Hepatic stellate cell (primary cell): ENCODE measurements around the gene SELENOW.
A peak's percentile ranks its signal among the peaks of the same experiment; 100 is the strongest.
"Not testable (repeated sequence)": the region's sequence is repeated elsewhere in the genome, so short reads cannot be mapped to it uniquely, and the experiment has no call there.

Source experiments
- DNase-seq: peaks from one replicate; pipeline ENCODE4 v3.0.0; 2011; ENCODE audit warnings: low spot score

Gene SELENOW

GRCh38 chr19:47786566-47786965 lies 8.1 kb downstream of the SELENOW start:
- DNase-seq, result no peak

- DNase-seq, result not testable (repeated sequence)
Observed at GRCh38 chr19:47787307-47787706, 8.8 kb downstream of the SELENOW start.

DNA sequence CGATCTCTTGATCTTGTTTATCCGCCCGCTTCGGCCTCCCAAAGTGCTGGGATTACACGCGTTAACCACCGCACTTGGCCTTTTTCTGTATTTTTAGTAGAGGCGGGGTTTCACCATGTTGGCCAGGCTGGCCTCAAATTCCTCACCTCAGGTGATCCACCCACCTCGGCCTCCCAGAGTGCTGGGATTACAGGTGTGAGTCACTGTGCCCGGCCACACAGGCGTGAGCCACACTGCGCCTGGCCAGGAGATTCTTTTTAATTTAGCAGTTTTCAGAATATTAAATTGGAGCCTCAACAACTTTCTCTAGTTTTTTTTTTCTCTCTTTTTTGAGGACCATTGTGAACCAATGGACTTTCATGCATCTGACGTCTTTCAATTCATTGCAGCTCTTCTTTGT lies 11.3 kb downstream of the SELENOW start:
- not testable (repeated sequence) for DNase-seq

DNA sequence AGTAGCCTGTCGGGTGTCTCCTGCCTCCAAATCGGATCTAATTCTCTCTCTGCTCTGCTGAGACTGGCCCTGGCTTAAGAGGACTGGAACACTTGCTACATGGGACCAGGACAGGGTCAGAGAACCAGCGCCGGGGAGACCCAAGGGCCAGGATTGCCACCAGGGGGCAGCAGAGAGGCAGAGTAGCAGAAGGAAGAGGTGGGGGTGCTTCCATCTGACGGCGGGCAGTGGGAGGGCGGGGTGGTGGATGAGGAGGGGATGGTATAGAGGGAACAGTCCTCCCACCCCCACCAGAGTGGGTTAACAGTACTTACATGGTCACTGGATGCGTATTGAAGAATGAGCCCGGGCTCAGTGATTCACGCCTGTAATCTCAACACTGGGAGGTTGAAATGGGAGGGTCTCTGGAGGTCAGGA lies 11.9 kb downstream of the SELENOW start:
- peak; percentile 75 for DNase-seq

- DNase-seq, result no peak
Observed at GRCh38 chr19:47792616-47793015, 14.1 kb downstream of the SELENOW start.

- no peak for DNase-seq
Observed at GRCh38 chr19:47794526-47794925, 16.0 kb downstream of the SELENOW start.

- no peak for DNase-seq
Observed at GRCh38 chr19:47796785-47797184, 18.3 kb downstream of the SELENOW start.

DNA sequence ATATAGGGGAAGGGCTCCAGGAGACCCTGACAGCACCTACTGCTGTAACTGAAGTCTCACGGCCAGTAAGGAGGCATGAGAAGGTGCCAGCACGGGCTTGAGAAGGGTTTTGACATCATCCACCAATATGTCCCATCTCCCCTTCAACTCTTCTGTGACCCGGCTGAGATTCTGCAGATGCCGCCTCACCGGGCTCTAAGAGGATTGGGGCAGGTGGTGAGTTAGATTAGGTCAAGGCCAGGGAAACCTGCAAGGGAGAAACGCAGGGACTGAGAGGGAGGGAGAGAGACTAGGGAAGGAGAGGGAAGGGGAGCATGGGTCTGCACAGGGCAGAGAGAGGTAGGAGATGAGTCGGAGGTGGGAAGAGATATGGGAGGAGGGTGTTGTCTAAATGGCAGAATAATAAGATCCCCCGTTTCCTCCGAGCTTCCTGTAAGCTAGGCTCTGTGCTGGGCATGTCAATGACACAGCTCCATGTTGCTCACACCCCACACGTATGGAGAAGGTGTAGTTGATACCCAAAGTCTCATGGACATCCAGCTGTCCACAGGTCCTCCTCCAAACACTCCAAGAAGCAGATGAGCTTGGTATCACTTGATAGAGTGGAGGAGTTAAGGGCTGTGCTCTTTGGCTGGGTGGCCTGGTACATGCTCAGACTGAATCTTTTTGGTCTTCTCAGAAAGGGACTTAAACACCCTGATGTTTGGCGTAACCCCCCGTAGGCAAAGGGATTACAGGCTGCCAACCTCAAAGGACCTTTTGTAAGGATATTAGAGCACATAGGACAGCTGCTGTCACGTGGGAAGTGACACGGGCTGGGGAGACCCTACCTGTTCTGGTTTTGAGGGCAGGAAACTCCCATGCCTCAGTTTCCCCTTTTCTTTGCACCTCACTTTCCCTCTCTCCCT lies 19.7 kb downstream of the SELENOW start:
- no peak for DNase-seq

DNA sequence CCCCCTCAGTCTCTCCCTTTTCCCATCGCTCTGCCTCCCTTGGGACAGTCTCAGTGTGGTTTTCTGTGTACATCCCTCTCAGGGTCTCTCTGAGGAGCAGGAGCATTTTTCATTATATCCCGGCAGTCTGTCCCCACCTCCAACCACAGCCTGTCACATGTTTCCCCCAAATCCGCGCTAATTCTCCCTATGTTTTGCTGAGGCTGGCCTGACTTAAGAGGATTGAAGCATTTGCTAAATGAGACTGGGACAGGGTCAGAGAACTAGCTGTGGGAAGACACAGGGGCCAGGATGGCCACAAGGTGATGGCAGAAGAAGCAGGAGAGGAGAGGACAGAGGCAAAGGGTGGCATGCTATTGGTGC lies 20.4 kb downstream of the SELENOW start:
- DNase-seq, result no peak

GRCh38 chr19:47801270-47801669 lies 22.8 kb downstream of the SELENOW start:
- DNase-seq, result no peak

DNA sequence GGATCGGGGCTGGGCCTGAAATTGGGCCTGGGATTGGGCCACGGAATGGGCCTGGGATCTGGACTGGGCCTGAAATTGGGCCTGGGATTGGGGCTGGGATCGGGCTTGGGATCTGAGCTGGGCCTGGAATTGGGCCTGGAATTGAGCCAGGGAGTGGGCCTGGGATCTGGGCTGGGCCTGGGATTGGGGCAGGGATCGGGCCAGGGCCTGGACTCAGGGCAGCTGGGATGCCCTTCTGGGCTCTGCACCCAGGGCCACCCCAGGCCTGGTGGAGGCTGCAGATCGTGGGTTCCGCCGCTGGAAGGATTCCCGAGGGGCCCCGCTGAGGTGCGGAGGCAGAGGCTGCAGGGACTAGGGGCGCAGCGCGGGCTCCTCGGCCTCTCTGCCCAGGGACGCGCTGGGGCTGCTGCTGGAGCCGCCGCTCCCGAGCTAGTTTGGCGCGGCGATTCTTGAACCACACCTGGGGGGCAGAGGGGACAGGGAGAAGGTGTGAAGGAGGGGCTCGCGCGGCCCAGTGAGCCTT lies 24.1 kb downstream of the SELENOW start:
- DNase-seq, result no peak

- DNase-seq, result not testable (repeated sequence)
Observed at GRCh38 chr19:47803148-47803547, 24.6 kb downstream of the SELENOW start.

GRCh38 chr19:47803671-47804070 lies 25.2 kb downstream of the SELENOW start:
- DNase-seq, result not testable (repeated sequence)

DNA sequence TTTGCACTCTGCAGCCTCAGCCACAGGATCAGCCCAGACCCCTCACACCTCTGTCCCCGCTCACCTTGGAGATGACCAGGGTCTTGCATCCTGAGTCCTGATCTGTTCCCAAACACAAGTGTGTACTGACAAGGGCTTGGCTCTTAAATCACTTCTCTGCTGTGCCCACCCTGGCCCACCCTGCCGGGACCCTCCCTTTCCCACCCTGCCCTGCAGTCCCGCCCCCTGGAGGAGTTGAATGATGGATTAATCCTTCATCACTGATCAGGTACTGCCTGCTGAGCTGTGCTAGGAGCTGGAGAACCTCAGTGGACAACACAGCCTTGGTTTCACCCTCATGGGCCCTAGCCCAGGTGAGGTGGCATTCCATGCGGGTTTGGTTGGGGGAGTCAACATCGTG lies 25.9 kb downstream of the SELENOW start, which contains the start of gene TPRX1:
Gene TPRX1, minus strand, starts transcription at position 101 of the 400 bp plus-strand sequence. Its CDS starts 12 bp downstream, at position 89.
- DNase-seq, result not testable (repeated sequence)

DNA sequence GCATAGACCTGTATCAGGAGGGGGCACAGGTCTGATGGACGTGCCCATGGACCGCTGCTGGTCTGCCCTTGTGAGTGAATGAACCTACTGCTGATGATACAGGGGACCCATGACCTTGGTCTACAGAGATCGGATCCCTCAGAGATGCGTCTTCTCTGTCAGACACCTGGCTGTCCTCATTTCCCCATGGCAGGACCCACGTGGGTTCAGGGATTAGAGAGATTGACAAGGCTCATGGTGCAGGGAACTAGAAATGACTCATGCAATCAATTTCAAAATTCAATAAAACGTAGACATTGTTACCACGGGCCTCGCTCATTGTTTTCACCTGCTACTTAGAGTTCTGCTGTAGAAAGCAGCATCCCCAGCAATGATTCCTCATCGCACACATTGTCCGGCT lies 26.8 kb downstream of the SELENOW start:
- no peak for DNase-seq

DNA sequence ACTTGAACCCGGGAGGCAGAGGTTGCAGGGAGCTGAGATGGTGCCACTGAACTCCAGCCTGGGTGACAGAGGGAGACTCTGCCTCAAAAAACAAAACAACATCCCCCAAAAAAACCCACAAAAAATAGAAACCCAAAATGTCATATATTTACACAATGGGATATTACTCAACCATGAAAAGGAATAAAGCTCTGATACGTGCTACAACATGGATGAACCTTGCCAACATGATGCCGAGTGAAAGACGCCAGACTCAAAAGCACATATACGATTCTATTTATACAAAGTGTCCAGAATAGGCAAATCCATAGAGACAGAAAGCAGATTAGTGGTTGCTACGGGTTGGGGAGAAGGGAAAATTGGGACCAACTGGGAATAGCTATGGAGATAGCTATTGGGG lies 27.9 kb downstream of the SELENOW start:
- DNase-seq, result no peak

GRCh38 chr19:47813304-47813994 lies 34.9 kb downstream of the SELENOW start:
- peak; percentile 57 for DNase-seq

DNA sequence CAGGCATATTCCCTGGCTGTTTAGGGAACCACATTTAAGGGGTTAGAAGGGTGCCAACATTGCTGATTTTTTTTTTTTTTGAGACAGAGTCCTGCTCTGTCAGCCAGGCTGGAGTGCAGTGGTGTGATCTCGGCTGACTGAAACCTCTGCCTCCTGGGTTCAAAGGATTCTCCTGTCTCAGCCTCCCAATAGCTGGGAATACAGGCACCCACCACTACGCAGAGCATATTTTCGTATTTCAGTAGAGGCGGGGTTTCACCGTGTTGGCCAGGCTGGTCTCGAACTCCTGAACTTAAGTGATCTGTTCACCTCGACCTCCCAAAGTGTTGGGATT lies 35.5 kb downstream of the SELENOW start:
- no peak for DNase-seq

DNA sequence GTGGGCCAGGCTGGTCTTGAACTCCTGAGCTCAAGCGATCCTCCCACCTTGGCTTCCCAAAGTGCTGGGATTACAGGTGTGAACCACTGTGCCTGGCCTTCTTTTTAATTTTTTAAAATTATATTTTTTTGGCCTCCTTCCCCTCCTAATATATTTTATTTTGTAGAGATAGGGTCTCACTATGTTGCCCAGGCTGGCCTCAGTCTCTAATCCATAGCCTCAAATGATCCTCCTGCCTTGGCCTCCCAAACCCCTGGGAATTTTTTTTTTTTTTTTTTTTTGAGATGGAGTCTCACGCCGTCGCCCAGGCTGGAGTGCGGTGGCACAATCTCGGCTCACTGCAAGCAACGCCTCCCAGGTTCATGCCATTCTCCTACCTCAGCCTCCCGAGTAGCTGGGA lies 37.8 kb downstream of the SELENOW start:
- DNase-seq, result not testable (repeated sequence)

DNA sequence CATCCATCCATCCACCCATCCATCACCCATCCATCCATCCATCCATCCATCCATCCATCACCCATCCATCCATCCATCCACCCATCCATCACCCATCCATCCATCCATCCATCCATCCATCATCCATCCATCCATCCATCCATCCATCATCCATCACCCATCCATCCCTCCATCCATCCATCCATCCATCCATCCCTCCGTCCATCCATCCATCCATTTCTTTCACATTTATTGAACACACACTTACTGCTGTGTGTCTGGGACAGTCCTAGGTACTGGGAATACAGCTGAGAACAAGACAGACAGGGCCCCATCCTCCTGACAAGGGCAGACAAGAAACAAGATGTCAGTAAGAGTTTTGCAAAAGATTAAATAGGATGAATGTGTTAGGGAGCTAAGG lies 39.7 kb downstream of the SELENOW start:
- not testable (repeated sequence) for DNase-seq

GRCh38 chr19:47819858-47820257 lies 41.4 kb downstream of the SELENOW start:
- no peak for DNase-seq

DNA sequence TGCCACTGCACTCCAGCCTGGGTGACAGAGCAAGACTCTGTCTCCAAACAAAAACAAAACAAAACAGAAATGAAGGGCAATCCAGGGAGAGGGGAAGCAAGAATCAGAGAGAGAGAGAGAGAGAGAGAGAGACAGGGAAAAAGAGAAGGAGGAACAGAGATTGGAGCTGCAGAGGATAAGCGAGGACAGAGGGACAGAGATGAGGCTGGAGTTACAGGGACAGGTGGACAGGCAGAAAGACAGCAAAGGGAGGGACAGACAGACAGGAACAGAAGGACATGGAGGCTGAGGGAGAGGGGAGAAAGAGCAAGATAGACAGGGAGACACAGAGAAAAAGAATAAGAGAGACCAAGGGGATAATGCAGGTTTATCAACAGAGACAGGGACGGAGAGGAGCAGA lies 41.9 kb downstream of the SELENOW start:
- DNase-seq, result no peak

DNA sequence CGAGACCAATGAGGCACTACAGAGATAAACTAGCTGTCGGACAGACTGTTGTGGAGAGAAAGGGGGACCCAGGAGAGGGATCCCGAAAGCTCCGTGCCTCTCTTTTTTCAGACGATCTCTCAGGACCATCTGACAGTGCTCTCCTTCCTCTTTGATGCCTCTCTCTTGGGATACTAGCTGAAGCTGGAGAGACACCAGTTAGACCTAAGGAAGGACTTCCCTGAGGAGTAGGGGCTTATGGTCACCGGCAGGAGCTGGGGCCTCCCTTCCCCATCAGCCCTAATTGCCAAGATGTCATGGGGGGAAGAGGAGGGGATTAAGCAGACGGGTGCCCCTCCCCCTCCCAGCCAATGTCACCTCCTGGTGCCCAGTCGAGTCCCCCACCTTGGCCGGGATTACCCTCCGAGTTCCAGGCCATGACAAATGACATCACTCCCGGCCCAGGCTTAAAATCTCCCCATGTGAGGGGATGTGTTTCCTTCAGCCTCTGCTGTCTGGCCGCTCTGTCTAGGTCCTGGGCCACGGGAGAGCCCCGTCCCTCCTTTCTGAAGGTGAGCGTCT lies 43.0 kb downstream of the SELENOW start, which contains the start of gene CRX:
Gene CRX, plus strand, starts transcription at position 478 of the 561 bp plus-strand sequence. CDS start 12,507 bp downstream, outside the sequence.
- DNase-seq, result no peak
